ENCODE data around the gene PTK7. TPM values are rescaled to one million over a fixed set of nuclear protein-coding genes. Genes with fewer than 3 reads are reported as not detected.

Gene PTK7
- total RNA-seq, 2 experiments from 2014 or later, result 1.2 to 1.6 TPM

DNA sequence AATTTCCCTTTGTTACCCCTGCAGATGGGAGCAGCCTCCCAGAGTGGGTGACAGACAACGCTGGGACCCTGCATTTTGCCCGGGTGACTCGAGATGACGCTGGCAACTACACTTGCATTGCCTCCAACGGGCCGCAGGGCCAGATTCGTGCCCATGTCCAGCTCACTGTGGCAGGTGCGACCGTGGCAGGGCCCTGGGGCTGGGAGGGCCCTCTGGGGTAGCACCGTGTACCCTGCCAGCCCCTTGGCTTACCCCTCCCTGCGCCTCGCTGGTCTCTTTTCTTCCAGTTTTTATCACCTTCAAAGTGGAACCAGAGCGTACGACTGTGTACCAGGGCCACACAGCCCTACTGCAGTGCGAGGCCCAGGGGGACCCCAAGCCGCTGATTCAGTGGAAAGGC is 65.5 kb downstream of the PTK7 start:
- TF ChIP-seq, protein P1, sequence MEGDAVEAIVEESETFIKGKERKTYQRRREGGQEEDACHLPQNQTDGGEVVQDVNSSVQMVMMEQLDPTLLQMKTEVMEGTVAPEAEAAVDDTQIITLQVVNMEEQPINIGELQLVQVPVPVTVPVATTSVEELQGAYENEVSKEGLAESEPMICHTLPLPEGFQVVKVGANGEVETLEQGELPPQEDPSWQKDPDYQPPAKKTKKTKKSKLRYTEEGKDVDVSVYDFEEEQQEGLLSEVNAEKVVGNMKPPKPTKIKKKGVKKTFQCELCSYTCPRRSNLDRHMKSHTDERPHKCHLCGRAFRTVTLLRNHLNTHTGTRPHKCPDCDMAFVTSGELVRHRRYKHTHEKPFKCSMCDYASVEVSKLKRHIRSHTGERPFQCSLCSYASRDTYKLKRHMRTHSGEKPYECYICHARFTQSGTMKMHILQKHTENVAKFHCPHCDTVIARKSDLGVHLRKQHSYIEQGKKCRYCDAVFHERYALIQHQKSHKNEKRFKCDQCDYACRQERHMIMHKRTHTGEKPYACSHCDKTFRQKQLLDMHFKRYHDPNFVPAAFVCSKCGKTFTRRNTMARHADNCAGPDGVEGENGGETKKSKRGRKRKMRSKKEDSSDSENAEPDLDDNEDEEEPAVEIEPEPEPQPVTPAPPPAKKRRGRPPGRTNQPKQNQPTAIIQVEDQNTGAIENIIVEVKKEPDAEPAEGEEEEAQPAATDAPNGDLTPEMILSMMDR (IDR thresholded peaks at IDR 0.05), result no peak
- ChIA-PET CTCF (no interaction called here), POLR2A (interaction anchor here (1.3 kb wide), 1 partner anchor 127 kb away, joined by 3 read pairs; the partner anchor contains the start of gene KLHDC3)
- no peaks in the 10 kb centered on the region for H3K36me3 ChIP-seq (ENCODE audit: insufficient read depth, low read length)
- H3K4me3 Mint-ChIP-seq, result no peak overlapping the region
- no peaks in the 10 kb centered on the region for H3K36me3 Mint-ChIP-seq (ENCODE audit: low read depth)
- intact Hi-C loops (cut with DNase I, micrococcal nuclease), result loop anchor here (2.0 to 5.0 kb wide), 4 partner anchors 73 to 484 kb away; no protein-coding TSS in a partner anchor
- H3K27ac ChIP-seq (ENCODE audit: low read depth in 1 of 2, low read length in 2 of 2), result no peak overlapping the region
- no peak overlapping the region for H3K27ac Mint-ChIP-seq
- H3K9me3 ChIP-seq (ENCODE audit: control insufficient read depth in 1 of 2, insufficient read depth in 1 of 2, low read length in 2 of 2), result no peaks in the 10 kb centered on the region
- peaks cover 19% of the 10 kb centered on the region for H3K4me1 ChIP-seq (ENCODE audit: insufficient read depth, low read length)
- H3K27me3 ChIP-seq (ENCODE audit: control insufficient read depth in 1 of 2, insufficient read depth in 2 of 2, low read length in 2 of 2), result no peaks in the 10 kb centered on the region
- peaks cover 10% of the 10 kb centered on the region for H3K4me1 Mint-ChIP-seq (ENCODE audit: low read depth)
- H3K27me3 Mint-ChIP-seq, result no peaks in the 10 kb centered on the region
- ATAC-seq (ENCODE audit: poor library complexity) (no peak), DNase-seq (no peak)
- no peak overlapping the region for H3K4me3 ChIP-seq (ENCODE audit: low read length)
- H3K9me3 Mint-ChIP-seq, result no peaks in the 10 kb centered on the region

DNA sequence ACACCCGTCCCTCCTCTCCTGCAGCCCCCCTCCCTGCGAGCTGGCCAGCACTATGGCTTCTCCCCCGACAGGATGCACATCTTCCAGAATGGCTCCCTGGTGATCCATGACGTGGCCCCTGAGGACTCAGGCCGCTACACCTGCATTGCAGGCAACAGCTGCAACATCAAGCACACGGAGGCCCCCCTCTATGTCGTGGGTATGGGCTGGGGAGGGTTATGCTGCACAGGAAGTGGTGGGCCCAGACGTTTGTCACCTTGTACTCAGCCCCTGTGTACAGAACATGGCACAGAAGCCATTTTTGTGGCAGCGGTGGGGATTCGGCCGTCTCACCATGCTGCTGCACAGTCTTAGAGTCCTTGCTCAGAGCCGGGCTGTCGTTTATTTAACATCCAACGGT is 66.0 kb downstream of the PTK7 start:
- DNase-seq, result peak in 5 of 14 experiments; percentile 10 to 55 (median 41)
- H3K4me1 ChIP-seq (ENCODE audit: insufficient read depth, low read length), result peaks cover 19% of the 10 kb centered on the region
- H3K4me1 Mint-ChIP-seq (ENCODE audit: low read depth), result peaks cover 10% of the 10 kb centered on the region
- no peak overlapping the region for H3K27ac ChIP-seq (ENCODE audit: low read depth in 1 of 2, low read length in 2 of 2)
- no peaks in the 10 kb centered on the region for H3K9me3 Mint-ChIP-seq
- H3K27me3 Mint-ChIP-seq, result no peaks in the 10 kb centered on the region
- TF ChIP-seq, protein P1 (IDR thresholded peaks at IDR 0.05), result no peak
- H3K27ac Mint-ChIP-seq, result peak overlapping the region; percentile 51
- H3K4me3 Mint-ChIP-seq, result no peak overlapping the region
- H3K4me3 ChIP-seq (ENCODE audit: low read length), result no peak overlapping the region
- H3K36me3 ChIP-seq (ENCODE audit: insufficient read depth, low read length), result no peaks in the 10 kb centered on the region
- POLR2A ChIA-PET, result interaction anchor here (1.3 kb wide), 1 partner anchor 128 kb away, joined by 3 read pairs; the partner anchor contains the start of gene KLHDC3
- H3K27me3 ChIP-seq (ENCODE audit: control insufficient read depth in 1 of 2, insufficient read depth in 2 of 2, low read length in 2 of 2), result peaks cover 0 to 2% of the 10 kb centered on the region in 2 experiments
- no peak for ATAC-seq (ENCODE audit: poor library complexity)
- CTCF ChIA-PET, result no interaction called here
- H3K9me3 ChIP-seq (ENCODE audit: control insufficient read depth in 1 of 2, insufficient read depth in 1 of 2, low read length in 2 of 2), result no peaks in the 10 kb centered on the region
- H3K36me3 Mint-ChIP-seq (ENCODE audit: low read depth), result no peaks in the 10 kb centered on the region
- intact Hi-C loops (cut with DNase I, micrococcal nuclease), result loop anchor here (2.0 to 5.0 kb wide), 4 partner anchors 73 to 485 kb away; no protein-coding TSS in a partner anchor

DNA sequence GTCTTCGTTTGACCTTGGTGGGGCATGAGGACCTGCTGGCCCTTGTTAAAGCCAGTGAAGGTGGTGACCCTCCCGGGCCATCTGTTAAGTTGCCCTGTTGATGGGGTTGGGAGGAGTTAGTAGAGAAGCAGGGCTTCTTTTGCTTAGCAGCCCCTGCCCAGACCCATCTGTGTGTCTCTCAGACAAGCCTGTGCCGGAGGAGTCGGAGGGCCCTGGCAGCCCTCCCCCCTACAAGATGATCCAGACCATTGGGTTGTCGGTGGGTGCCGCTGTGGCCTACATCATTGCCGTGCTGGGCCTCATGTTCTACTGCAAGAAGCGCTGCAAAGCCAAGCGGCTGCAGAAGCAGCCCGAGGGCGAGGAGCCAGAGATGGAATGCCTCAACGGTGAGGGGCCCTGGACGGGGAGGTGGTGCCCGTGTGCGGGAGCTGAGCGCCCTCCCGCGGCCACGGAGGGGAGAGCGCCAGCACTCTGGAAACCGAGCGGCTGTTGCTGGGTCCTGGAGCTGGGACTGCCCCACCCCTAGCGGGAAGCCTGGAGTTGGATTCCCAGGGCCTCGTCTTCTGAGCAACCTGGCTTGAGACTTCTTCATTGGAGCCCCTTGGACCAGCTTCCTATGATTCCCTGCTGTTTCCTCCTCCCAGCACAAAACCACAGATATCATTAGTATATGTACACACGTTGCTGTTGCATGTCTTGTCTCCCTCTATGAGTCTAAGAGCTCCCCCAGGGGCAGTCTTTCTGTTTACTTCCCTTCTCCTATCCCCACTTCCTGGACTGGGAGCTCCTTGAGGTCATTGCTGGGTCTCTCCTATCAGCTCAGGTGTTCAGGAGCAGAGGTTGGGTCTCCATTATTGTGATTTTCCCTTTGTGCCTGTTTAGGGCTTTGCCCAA is 67.4 kb downstream of the PTK7 start:
- Mint-ChIP-seq H3K36me3 (ENCODE audit: low read depth) (no peaks in the 10 kb centered on the region), H3K9me3 (no peaks in the 10 kb centered on the region), H3K27ac (no peak overlapping the region), H3K4me1 (ENCODE audit: low read depth) (peaks cover 10% of the 10 kb centered on the region), H3K4me3 (no peak overlapping the region), H3K27me3 (no peaks in the 10 kb centered on the region)
- no peaks in the 10 kb centered on the region for H3K36me3 ChIP-seq (ENCODE audit: insufficient read depth, low read length)
- no peaks in the 10 kb centered on the region for H3K9me3 ChIP-seq (ENCODE audit: control insufficient read depth in 1 of 2, insufficient read depth in 1 of 2, low read length in 2 of 2)
- H3K27ac ChIP-seq (ENCODE audit: low read depth in 1 of 2, low read length in 2 of 2), result no peak overlapping the region
- peaks cover 19% of the 10 kb centered on the region for H3K4me1 ChIP-seq (ENCODE audit: insufficient read depth, low read length)
- TF ChIP-seq, protein P1 (IDR thresholded peaks at IDR 0.05), result peak; percentile 88
- ATAC-seq (ENCODE audit: poor library complexity), result peak; percentile 99
- intact Hi-C loops (cut with DNase I, micrococcal nuclease), result loop anchor here (1.0 to 5.0 kb wide), 7 partner anchors 73 to 486 kb away; no protein-coding TSS in a partner anchor
- CTCF ChIA-PET, result interaction anchor here (0.7 to 1.3 kb wide), 15 partner anchors 9 to 264 kb away, joined by 3 to 6 read pairs (median 3); partner anchors contain the start of genes CNPY3, CUL7 and RPL7L1
- POLR2A ChIA-PET, result interaction anchor here (0.5 to 1.6 kb wide), 9 partner anchors 28 to 966 kb away, joined by 3 to 7 read pairs (median 4); partner anchors contain the start of genes CNPY3, KLHDC3, PPP2R5D and RRP36
- no peak overlapping the region for H3K4me3 ChIP-seq (ENCODE audit: low read length)
- DNase-seq, result peak; percentile 50 to 88 (median 70)
- H3K27me3 ChIP-seq (ENCODE audit: control insufficient read depth in 1 of 2, insufficient read depth in 2 of 2, low read length in 2 of 2), result peaks cover 0 to 2% of the 10 kb centered on the region in 2 experiments
